ENCODE measurements around the gene TMEM255B.
A peak's percentile ranks its signal among the peaks of the same experiment; 100 is the strongest.

The TMEM255B gene

DNA sequence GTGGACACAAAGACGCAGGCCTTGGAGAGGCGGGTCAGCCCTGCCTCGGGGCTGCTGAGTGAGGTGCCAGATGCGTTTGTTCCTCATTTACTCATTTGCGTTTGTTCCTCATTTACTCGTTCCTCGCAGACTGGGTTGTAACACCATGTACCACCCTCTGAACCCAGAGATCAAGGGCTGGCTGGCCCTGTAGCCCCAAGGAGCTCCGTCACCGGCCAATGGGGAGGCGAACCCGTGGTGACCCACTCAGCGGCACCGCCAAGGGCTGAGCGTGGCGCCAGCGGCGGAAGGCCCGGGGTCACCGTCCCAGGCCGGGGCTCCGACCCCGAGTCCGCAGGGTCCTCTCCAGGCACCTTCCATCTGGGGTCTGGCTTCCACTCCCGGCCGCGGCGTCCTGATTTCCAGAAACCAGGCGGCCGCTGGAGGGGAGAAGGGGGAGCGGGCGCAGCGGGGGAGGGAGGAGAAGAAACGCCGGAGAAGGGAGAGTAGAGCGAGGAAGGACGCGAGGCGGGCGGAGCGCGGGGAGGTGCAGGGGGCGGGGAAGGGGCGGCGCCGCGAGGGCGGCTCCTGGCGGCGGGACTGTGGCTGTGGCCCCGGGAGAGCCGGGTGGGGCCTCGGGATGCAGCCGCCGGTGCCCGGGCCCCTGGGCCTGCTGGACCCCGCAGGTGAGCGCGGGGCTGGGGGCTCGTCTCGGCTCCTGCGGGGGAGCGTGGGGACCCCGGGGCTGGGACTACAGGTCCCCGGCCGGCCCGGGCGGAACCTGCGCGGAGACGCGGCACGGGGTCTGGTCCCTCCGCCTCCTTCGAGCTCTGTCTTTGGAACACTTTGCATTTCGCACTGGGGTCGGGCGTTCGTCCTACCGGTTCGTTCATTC lies at the start of gene TMEM255B:
TSS of gene TMEM255B (plus strand) at position 576 of the 874 bp plus-strand sequence. CDS start at position 620, 44 bp downstream.
- DNase-seq = peak; percentile 85 to 86

DNA sequence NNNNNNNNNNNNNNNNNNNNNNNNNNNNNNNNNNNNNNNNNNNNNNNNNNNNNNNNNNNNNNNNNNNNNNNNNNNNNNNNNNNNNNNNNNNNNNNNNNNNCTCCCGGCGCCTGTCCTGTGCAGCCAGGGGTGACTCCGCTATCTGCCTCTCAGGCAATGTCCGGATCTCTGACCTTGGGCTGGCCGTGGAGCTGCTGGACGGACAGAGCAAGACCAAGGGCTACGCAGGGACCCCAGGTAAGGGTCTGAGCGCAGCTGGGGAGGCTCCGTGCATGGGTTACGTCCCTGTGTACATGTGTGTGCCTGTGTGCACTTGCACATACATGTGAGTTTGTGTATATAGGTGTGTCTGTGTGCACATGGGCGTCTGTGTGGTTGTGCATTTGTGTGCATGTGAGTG lies 36.1 kb upstream of the TMEM255B start:
- DNase-seq = no peak

DNA sequence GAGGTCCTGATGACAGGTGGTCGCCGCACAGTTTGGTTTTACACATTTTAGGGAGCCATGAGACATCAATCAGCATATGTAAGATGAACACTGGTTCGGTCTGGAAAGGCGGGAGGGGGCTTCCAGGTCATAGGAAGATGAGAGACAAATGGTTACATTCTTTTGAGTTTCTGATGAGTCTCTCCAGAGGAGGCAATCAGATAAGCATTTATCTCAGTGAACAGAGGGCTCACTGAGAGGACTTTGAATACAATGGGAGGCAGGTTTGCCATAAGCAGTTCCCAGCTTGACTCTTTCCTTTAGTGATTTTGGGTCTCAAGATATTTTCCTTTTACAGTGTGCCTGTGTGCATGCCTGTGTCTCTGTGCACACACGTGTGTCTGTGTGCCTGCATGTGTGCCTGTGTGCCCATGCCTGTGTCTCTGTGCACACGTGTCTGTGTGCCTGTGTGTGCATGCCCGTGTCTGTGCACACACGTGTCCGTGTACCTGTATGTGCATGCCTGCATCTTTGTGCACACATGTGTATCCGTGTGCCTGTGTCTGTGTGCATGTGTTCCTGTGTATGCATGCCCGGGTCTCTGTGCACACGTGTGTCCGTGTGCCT lies 35.5 kb upstream of the TMEM255B start:
- no peak for DNase-seq

DNA sequence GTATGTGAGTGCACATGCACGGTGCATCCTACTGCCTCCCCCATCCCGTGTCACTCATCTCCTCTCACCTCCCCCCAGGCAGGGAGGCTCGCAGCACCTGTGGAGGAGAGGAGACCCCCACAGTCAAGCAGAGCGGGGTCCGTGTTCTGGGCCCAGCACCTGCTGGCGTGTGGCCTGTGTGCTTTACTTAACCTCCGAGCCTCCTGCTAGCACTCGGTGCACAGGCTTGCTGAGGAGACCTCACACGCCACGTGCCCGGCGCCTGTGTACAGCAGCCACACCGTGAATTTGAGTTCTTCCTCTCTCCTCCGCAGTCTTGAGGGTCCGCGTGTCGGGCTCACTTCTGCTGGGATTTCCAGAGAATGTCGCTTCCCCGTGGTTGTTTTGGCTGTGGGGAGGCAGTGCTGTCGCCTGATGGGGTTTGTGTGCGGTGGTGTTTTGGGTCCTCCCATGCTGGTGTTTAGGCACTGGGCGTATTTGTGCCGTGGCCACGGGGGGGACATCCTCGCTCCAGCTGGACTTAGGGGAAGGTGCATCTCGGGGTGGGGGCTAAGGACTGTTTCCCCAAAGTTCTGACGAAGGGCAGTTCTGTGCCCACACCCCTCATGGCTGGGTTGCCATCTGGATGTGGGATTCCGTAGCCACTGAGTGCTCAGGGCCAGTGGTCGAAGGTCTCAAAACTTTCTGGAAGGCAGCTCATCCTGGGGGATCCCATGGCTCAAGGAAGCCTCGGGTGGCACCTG lies 34.8 kb upstream of the TMEM255B start:
- no peak for DNase-seq

DNA sequence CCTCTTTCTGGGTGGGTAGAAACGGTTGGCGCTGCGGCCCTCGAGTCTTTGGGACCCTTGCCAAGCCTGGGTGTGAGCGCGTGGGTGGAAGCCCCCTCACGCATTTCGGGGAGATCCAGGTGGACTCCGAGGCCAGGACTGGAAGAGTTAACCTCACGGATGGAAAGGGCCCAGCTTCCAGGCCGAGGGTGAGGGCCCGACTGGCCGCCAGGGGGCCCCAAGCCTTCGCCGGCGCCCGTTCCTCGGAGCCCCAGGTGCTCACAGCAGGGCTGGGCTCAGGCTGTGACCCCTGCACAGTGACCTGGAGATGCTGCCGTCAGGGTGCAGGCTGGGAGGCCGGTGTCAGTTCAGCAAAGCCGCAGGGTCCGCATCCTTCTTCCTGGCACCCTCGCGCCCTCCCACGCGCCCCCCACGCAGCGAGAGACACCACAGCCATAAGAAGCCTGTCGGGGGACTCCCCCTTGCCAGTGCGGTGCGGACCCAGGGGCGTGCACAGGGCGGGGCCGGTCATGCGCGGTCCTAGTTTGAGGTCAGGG lies 34.2 kb upstream of the TMEM255B start:
- DNase-seq = peak; percentile 90

DNA sequence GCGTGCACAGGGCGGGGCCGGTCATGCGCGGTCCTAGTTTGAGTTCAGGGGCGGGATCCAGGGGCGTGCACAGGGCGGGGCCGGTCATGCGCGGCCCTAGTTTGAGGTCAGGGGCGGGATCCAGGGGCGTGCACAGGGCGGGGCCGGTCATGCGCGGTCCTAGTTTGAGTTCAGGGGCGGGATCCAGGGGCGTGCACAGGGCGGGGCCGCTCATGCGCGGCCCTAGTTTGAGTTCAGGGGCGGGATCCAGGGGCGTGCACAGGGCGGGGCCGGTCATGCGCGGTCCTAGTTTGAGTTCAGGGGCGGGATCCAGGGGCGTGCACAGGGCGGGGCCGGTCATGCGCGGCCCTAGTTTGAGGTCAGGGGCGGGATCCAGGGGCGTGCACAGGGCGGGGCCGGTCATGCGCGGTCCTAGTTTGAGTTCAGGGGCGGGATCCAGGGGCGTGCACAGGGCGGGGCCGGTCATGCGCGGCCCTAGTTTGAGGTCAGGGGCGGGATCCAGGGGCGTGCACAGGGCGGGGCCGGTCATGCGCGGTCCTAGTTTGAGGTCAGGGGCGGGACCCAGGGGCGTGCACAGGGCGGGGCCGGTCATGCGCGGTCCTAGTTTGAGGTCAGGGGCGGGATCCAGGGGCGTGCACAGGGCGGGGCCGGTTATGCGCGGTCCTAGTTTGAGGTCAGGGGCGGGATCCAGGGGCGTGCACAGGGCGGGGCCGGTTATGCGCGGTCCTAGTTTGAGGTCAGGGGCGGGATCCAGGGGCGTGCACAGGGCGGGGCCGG lies 33.5 kb upstream of the TMEM255B start:
- peak; percentile 75 to 78 for DNase-seq

DNA sequence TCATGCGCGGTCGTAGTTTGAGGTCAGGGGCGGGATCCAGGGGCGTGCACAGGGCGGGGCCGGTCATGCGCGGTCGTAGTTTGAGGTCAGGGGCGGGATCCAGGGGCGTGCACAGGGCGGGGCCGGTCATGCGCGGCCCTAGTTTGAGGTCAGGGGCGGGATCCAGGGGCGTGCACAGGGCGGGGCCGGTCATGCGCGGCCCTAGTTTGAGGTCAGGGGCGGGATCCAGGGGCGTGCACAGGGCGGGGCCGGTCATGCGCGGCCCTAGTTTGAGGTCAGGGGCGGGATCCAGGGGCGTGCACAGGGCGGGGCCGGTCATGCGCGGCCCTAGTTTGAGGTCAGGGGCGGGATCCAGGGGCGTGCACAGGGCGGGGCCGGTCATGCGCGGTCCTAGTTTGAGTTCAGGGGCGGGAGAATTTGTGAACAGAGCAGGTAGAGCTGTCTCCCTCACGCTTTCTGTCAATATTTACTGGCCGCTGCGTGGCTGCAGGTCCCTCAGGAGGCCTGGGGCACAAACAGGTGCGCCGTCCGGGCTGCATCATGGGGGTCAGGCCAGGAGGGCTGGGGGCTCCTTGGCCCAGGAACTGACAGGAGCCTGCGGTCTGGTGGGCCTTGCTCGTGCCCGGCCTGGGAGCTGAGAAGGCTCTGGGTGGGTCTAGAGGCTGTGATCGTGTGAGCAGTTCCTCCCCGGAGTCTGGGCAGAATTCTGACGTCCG lies 32.8 kb upstream of the TMEM255B start:
- peak; percentile 29 to 39 for DNase-seq

DNA sequence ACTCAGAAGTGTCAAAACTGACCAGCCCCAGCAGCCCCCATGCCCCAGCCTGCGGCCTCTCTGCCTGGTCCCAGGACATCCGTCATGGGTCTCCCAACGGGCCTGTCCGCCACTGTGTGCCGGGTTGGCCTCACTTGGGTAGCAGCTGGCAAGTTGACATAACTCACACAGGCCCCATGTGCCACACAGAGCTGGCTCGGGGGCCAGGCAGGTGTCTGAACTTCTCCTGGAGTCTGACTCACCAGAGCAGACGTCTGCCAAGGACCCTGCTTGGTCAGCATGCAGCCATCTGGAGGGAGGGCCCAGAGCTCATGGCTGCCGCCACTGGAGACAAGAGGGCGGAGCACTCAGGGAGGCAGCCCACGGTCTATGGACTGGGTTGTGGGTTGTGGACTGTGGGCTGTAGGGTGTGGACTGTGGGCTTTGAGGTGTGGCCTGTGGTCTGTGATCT lies 32.0 kb upstream of the TMEM255B start:
- DNase-seq = no peak

DNA sequence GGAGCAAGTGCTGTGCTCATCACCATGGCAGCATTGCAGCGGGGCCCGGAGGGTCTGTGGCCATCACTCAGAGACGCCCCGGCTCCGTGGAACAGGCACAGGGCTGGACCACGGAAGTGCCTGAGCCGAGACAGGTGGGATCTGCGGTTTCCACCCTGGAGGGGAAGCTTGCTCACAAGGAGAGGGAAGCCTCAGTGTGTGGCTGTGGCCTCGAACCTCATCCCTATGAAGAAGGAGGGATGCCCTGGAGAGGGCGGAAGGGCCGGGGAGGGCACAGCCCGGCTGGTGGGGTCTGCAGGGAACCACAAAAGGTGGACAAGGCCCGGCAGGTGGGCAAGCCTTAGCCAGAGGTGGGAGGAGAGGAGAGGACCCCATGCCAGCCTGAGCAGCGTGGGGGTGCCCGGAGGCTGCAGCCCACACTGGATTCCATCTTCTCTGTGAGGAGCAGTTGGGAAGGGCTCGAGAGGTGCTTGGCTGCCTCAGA lies 30.4 kb upstream of the TMEM255B start:
- DNase-seq = no peak

DNA sequence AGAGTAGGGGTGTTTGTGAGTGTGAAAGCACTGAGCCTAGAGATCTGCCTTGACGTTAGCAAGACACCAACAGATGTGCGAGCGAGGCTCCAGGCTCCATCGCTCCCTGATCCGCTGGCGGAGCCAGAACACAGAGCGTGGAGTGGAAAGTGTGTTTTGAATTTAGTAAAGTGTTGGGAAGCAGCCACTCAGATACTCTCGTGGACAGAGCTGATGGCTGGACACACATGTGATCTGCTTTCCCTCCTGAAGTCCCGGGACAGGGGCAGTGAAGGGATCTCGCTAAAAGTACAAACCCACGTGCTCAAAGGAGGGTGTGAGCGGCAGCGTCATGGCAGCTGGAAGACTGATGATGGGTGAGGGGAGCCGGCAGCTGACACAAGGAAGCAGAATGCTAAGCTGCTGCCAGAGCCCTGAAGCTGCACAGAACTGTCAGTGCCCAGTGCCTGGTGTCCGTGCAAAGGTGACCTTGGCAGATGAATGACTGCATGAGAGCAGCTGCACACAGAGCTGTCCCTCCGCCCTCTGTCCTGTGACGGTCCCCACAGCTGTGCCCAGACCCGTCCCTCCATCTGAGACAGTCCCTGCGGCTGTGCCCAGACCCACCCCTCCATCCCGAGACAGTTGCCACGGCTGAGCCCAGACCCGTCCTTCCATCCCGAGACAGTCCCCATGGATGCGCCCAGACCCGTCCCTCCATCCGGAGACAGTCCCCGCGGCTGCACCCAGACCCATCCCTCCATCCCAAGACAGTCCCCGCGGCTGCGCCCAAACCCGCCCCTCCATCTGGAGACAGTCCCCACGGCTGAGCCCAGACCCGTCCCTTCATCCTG lies 29.6 kb upstream of the TMEM255B start:
- no peak for DNase-seq

DNA sequence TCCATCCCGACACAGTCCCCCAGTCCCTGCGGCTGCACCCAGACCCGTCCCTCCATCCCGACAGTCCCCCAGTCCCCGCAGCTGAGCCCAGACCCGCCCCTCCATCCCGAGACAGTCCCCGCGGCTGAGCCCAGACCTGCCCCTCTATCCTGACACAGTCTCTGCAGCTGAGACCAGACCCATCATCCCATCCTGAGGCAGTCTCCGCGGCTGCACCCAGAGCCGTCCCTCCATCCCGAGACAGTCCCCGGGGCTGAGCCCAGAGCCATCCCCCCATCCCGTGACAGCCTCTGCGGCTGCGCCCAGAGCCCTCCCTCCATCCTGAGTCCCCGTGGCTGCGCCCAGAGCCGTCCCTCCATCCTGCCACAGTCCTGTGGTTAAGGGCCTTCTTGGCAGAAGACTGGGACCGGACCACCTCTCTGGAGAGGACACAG lies 28.8 kb upstream of the TMEM255B start:
- DNase-seq = no peak

DNA sequence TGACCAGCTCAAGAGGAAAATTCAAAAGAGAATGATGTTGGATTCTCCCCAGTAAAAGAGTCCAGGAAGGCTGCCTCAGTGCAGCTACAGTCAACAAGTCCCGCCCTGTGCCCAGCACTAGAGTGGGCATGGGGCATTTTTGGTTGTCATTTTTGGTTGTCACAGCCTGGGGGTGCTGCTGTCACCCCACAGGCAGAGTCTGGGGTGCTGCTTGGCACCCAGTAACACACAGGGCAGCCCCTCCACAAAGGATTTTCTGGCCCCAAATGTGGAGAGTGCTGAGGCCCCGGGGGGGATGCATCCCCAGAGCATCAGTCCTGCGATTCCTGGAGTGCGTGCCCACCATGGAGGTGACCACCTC lies 28.2 kb upstream of the TMEM255B start:
- DNase-seq = no peak

DNA sequence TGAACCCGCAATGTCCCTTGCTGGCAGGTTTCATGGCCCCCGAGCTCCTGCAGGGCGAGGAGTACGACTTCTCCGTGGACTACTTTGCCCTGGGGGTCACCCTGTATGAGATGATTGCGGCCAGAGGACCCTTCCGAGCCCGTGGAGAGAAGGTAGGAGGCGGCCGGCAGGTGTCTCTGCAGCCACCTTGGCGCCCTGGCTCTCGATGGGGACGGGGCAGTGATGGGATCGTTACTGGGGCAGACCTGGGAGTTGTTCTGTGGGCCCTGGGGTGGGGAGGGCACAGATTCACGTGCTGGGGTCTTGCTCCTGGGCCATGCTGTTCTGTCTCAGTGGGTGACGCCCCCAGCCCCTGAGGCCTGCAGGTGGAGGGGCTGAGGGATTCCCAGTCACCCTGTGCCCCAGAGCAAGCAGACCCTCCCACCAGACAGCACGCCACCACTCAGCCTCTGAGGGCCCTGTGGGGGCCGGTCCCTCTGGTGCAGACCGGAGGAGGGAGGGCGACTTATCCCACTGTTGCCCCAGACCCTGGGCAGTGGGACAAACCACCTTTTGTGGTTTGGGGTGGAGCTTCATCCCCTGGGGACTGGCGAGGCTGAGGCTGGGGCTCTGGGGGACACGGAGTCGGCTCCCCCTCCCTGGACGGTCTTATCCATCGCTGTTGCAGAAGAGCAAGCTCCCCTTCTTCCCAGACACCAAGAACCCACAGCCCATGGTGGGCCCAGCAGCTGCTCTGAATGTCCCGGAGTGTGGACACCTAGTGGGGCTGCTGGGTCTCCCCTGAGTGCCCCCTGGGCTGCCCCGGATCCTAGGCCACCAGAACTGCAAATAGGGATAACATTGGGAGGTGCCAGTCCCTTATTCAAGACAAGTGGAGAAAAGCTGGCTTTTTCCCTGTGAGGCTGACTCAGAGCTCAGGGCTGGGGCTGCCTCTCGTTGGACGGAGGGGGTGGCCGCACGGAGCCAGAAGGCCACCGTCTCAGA lies 27.5 kb upstream of the TMEM255B start:
- no peak for DNase-seq

DNA sequence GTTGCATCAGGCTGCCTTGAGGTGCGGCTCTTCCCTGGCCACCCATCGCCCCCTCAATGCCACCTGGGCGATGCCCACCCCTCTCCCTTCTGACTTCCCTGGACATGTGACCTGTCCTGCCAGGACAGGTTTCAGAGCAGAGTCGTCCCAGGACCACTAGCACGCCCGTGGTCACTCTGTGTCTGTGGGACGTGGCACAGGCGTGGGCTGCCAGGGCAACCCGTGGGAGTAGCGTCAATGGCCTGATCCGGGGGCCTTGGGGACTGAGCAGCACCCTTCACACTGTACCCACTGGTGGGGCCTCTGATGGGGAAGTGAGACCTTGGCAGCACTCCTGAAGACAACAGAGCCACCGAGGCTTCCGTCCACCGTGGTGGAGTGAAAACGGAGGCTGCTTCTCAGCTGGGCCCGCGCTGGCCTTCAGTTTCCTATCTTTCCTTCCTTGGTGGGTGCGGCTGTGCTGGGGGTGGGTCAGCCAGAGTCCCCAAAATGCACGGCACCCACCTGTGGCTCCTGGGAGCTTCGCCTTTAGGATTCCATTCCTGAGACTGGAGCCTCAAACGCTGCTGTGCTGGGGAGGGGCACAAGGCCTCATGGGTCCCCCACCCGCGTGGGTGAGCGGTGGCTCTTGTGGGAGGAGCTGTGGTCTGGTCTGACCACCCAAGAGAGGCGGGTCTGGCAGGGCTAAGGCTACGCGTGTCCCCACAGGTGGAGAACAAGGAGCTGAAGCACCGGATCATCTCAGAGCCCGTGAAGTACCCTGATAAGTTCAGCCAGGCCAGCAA lies 26.7 kb upstream of the TMEM255B start:
- DNase-seq = no peak

DNA sequence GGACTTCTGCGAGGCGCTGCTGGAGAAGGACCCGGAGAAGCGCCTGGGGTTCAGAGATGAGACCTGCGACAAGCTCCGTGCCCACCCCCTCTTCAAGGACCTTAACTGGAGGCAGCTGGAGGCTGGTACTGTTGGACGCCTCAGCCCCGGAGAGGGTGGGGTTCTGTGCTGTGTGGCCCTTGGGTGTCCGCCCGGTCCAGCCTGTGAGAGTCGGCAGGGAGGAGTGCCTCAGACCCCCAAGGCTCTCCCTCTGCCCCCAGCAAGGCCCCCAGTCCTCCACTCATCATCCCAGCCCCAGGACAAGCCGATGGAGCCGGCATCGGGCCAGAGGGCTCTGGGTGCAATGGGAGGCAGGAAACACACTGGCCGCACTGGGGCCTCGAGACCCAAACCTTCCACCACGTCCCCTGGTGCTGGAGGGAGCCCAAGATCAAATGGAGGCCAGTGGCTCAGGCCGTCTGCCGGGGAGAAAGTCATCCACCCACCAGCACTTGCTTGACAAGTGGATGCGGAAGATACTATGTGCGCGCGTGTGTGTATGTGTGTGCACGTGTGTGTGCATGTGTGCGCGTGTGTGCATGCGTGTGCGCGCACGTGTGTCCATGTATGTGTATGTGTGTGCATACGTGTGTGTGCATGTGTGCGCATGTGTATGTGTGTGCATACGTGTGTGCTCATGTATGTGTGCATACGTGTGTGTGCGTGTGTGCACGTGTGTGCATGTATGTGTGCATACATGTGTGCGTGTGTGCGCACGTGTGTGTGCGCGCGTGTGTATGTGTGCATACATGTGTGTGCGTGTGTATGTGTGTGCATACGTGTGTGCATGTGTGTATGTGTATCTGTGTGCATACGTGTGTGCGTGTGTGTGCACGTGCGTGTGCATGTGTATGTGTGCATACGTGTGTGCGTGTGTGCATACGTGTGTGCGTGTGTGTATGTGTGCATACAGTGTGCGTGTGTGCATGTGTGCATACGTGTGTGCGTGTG lies 25.8 kb upstream of the TMEM255B start:
- DNase-seq = no peak

DNA sequence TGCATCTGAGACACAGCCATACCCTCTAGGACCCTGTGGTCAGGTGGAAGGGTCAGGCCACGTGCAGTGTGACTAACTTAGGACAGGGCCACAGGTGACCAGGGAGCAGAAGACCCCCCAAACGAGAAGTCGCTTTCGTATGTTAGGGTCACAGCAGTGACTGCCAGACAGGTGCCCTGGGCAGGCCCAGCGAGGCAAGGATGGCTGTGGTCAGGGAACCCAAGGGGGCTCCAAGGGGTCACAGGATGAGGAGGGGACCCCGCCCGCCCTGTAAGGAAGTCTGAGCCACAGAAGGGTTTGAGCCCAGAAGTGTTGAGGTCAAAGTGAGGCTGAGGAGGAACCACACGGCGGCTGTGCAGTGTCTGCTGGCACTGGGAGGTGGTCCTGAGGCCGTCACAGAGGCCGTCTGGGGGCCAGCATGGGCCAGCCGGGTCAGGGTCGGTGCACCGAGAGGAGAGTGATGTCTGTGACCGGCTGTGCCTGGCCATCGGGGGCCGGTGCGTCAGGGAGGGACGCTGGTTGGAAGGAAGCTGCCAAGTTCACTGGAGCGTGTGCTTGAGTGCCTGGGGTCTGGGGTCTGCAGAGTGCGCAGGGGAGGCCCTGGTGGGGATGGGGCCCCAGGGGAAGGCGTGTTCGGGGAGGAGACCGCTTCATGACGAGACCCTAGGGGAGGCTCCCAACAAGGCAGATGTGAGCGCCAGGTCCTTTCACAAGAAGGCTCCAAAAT lies 24.8 kb upstream of the TMEM255B start:
- DNase-seq = no peak

DNA sequence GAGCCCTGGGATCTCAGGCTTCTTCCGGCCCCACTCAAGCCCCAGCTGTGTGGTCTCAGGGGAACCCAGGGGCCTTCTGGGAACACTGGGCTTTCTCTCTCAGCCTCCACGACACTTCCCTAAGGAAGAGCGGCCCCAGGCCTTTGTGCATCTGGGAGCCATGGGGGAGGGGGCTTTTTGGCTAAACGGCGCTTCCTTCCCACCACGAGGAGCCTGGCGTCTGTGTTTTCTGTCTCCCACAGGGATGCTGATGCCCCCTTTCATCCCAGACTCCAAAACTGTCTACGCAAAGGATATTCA lies 24.2 kb upstream of the TMEM255B start:
- DNase-seq = no peak

Measured in activated CD4-positive, alpha-beta T cell treated with anti-CD3 and anti-CD28 coated beads, Interleukin-2, amount 50 U/mL, for 48 hours (primary cell).